Colonic mucosa (tissue), 4 donors: Measurements from ENCODE around the gene ASPHD1. TPM values are rescaled to one million over a fixed set of nuclear protein-coding genes. Genes with fewer than 3 reads are reported as not detected.
A peak's percentile ranks its signal among the peaks of the same experiment; 100 is the strongest.

Source experiments
- DNase-seq: peaks from one replicate; pipeline ENCODE4 v3.0.0-alpha.2; 2020
- H3K27ac ChIP-seq: fragments of 200-600 bp; one replicate; pipeline ENCODE4 v1.8.0; 2021
- H3K27me3 ChIP-seq: fragments of 200-600 bp; one replicate; pipeline ENCODE4 v1.8.0; 2021
- H3K36me3 ChIP-seq: fragments of 200-600 bp; one replicate; pipeline ENCODE4 v1.8.0; 2021
- H3K4me1 ChIP-seq: fragments of 200-600 bp; one replicate; pipeline ENCODE4 v1.8.0; 2021; ENCODE audit warnings: mild to moderate bottlenecking
- H3K4me3 ChIP-seq: fragments of 200-600 bp; one replicate; pipeline ENCODE4 v1.8.0; 2021
- H3K9ac ChIP-seq, 2 donors: one replicate each; pipeline ENCODE4 v1.7.0; 2013; ENCODE audit warnings: control low read depth in 2 of 2, low read depth in 2 of 2, low read length in 2 of 2
- H3K9me3 ChIP-seq: fragments of 200-600 bp; one replicate; pipeline ENCODE4 v1.8.0; 2021
- CTCF ChIP-seq: fragments of 200-600 bp; IDR thresholded peaks from one replicate; pipeline ENCODE4 v1.8.0; 2022; ENCODE audit warnings: antibody characterized with exemption, mild to moderate bottlenecking
- intact Hi-C: fragments of 100-400 bp; cut with DNase I; formaldehyde crosslinking; loops from one replicate; pipeline ENCODE4 v1.14.1; 2022
- total RNA-seq, 2 donors: library from RNA; stranded (reverse); fragmentation: NEBNext Ultra II Directional in 1 of 2; extraction: Animal tissue kit (Norgen Biotek cat#: 25700) in 1 of 2; gene quantifications; one replicate each; pipeline ENCODE4 v1.2.1, GENCODE V29; 2021
- donor health status: healthy.
- donor health status: DM: no; HTN: no; CAD: no.
- donor health status: DM: no; HTN: no; CAD: no.

Gene ASPHD1
- total RNA-seq, 2 donors from 2014 or later: 1.5 to 3.9 TPM

GRCh38 chr16:29916979-29917378, 16.7 kb downstream of the ASPHD1 start:
- H3K4me1 ChIP-seq: no peaks in the 10 kb centered on the region
- no peak overlapping the region for H3K9ac ChIP-seq
- H3K27me3 ChIP-seq: no peaks in the 10 kb centered on the region
- no peak overlapping the region for H3K27ac ChIP-seq
- intact Hi-C loops: no loop called here
- no peak for TF ChIP-seq CTCF
- no peaks in the 10 kb centered on the region for H3K36me3 ChIP-seq
- no peak for DNase-seq
- no peak overlapping the region for H3K4me3 ChIP-seq
- H3K9me3 ChIP-seq: no peaks in the 10 kb centered on the region

- Histone ChIP-seq H3K36me3 (no peaks in the 10 kb centered on the region), H3K27ac (no peak overlapping the region), H3K4me3 (no peak overlapping the region), H3K9ac (no peak overlapping the region), H3K27me3 (no peaks in the 10 kb centered on the region), H3K9me3 (no peaks in the 10 kb centered on the region), H3K4me1 (peaks cover 6% of the 10 kb centered on the region)
- intact Hi-C loops: no loop called here
- no peak for TF ChIP-seq CTCF
- DNase-seq: no peak
Measured at GRCh38 chr16:29920288-29921033, 20.2 kb downstream of the ASPHD1 start.

- H3K4me3 ChIP-seq: no peak overlapping the region
- no peaks in the 10 kb centered on the region for H3K9me3 ChIP-seq
- H3K27me3 ChIP-seq: no peaks in the 10 kb centered on the region
- TF ChIP-seq CTCF: no peak
- H3K9ac ChIP-seq: no peak overlapping the region
- no peak for DNase-seq
- no peaks in the 10 kb centered on the region for H3K36me3 ChIP-seq
- peaks cover 6% of the 10 kb centered on the region for H3K4me1 ChIP-seq
- H3K27ac ChIP-seq: no peak overlapping the region
- intact Hi-C loops: no loop called here
Measured at GRCh38 chr16:29921034-29921385, 20.7 kb downstream of the ASPHD1 start.

GRCh38 chr16:29922326-29922725, 22.0 kb downstream of the ASPHD1 start:
- no peaks in the 10 kb centered on the region for H3K27me3 ChIP-seq
- no peaks in the 10 kb centered on the region for H3K36me3 ChIP-seq
- no peak overlapping the region for H3K27ac ChIP-seq
- peaks cover 11% of the 10 kb centered on the region for H3K4me1 ChIP-seq
- TF ChIP-seq CTCF: no peak
- H3K9ac ChIP-seq: no peak overlapping the region
- intact Hi-C loops: no loop called here
- H3K4me3 ChIP-seq: no peak overlapping the region
- H3K9me3 ChIP-seq: no peaks in the 10 kb centered on the region
- no peak for DNase-seq

- Histone ChIP-seq H3K9ac (peak overlapping the region in 1 of 2 donors; percentile 12), H3K9me3 (no peaks in the 10 kb centered on the region), H3K4me3 (no peak overlapping the region), H3K36me3 (no peaks in the 10 kb centered on the region), H3K27ac (no peak overlapping the region), H3K27me3 (no peaks in the 10 kb centered on the region), H3K4me1 (peaks cover 11% of the 10 kb centered on the region)
- DNase-seq: no peak
- no peak for TF ChIP-seq CTCF
- intact Hi-C loops: no loop called here
Measured at GRCh38 chr16:29922986-29923501, 22.8 kb downstream of the ASPHD1 start.
